Measurements from ENCODE around the gene FADS6. TPM values are rescaled to one million over a fixed set of nuclear protein-coding genes. Genes with fewer than 3 reads are reported as not detected.

Gene FADS6, protein sequence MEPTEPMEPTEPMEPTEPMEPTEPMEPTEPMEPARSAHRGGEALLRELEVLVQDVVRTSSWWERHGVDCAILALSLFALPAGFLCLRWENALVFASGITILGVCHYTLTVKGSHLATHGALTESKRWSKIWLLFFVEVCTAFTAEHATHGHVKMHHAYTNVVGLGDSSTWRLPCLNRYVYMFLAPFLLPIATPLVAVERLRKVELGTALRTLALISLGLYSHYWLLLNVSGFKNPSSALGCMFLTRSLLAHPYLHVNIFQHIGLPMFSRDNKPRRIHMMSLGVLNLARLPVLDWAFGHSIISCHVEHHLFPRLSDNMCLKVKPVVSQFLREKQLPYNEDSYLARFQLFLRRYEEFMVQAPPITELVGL
- total RNA-seq: not detected in 2 replicates

DNA sequence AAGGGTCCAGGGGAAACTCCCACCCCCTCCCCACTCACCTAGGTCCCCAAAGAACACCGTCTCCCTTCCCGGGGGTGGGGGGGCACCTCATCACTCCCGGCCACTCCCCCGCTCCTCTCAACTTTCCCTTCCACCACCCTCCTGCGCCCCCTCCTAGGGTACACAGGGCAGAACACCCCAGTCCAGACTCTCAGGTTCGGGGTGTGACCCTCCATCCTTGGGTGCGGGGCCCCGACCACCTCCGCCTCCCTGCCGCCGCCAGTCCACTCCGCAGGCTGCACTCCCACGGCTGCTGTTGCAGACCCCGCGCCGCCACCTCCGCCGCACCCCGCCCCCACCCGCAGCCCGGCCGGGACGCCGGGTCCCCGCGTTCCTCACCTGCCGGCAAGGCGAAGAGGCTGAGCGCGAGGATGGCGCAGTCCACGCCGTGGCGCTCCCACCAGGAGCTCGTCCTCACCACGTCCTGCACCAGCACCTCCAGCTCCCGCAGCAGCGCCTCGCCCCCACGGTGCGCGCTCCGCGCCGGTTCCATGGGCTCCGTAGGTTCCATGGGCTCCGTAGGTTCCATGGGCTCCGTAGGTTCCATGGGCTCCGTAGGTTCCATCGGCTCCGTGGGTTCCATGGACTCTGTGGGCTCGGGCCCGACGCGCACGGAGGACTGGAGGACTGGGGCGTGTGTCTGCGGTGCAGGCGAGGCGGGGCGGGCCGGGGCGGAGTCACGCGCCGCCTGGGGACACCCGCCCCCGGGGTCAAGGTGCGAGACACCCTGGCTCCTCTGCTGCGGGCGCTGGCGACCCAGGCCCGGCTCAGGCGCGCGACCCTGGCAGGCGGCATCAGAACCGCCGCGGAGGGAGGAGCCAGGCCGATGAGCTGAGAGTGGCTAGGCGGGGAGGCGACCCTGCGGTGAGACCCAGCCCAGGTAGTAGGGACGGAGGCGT, at the start of gene FADS6:
TSS of gene FADS6 (minus strand) at position 660 of the 938 bp plus-strand sequence. CDS start at position 622, 38 bp downstream.

DNA sequence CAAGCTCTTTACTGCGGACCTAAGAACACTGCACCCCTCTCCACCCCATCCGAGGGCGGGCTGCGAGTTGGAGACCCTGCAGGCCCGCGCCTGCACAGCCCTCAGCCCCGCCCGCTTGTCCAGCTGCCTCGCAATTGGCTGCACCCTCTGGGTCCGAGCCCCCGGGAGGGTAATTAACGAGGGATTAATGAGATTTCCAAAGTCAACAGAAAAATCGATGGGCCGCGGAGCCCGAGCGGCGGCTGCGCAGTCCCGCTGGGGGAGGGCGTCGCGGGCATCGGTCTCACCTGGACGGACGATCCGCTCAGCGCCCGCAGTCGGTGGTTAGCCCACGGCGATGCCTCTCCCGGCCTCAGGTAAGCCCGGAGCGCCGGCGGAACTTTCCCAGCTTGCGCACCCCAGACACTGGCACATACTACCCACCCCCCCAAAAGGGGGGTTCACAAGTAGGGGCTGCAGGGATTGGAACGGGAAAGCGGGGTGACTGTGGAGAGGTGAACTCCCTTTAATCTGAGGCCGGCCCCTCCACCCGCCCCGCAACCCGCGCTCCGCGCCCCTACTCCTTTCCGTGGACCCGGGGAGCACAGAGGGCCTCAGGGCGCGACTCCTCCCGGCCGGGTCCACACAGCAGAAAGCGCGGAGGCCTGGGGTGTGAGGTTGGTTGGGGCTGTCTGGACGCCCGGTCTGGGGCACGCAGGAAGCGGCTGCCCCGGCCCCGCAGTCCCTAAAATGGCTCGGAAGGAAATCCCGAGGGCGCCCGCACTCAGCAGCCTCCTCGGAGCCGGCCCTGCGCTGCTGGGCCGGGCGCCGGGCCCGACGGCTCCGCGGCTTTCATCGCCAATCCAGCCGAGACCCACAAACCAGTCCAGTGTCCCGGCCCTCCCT, 42.4 kb upstream of the FADS6 start, which contains the start of gene OTOP3:
TSS of gene OTOP3 (plus strand) at position 314 of the 885 bp plus-strand sequence. CDS start at position 338, 24 bp downstream.

DNA sequence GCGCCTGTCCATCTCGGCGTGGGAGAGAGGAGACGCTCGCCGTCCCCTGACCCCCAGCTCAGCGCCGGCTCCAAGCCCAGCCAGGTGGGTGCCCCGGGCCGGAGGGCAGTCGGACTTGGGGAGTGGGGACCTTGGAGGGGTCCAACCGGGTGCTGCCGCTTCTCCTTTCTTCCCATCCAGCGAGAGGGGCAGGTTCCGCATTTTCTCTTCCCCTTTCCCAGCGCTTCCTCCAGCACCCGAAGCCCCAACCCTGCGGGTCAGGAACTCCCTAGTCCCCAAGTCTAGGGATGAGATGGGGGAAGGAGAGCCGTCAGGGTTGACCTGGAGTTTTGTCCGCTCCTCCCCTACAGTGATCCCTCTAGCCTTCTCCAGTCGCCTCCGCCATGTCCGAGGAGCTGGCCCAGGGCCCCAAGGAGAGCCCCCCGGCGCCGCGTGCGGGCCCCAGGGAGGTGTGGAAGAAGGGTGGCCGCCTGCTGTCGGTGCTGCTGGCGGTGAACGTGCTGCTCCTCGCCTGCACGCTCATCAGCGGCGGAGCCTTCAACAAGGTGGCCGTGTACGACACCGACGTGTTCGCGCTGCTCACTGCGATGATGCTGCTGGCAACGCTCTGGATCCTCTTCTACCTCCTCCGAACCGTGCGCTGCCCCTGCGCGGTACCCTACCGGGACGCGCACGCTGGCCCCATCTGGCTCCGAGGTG, 31.0 kb upstream of the FADS6 start, which contains the start of gene OTOP2:
TSS of gene OTOP2 (plus strand) at position 24 of the 699 bp plus-strand sequence. CDS start at position 384, 360 bp downstream.

DNA sequence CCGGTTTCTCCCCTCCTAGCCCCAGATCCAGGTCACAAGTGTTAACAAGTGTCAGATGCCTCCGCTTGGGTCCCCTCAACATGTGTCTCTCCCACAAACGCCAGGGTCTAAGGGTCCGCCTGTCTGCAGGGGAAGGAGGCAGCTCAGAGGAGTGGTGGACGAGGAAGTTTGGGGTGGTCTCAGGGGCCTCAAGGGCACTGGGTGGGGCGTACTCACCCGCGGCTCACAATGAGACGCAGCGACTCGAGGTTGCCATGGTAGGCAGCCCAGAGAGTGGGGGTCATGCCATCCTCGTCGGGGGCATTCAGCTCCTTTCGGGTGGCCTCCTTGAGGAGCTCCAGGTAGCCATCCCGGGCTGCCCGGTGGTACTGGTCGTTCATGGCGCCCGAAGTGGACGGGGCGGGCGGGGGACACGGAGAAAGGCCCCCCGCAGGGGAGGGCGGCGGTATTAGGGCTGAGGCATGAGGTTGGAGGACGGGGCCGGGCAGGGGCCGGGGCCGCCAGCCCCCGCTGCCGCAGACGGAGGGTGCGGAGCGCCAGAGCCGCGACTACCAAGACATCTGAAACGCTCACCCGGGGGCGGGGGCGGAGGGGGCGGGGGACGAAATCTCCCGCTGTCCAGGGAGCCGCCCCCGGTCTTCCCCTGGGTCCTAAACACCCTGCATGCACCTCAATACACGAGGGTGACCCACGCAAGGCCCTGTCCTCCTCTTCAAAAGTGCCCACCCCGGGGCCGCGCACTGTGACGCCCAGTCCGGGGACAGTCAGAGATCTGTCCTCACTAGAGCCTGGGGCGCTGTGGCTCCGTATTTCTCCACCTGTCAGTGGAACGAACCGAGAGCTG, 29.5 kb upstream of the FADS6 start, which contains the start of gene USH1G:
TSS of gene USH1G (minus strand) at position 562 of the 844 bp plus-strand sequence. CDS start at position 380, 182 bp downstream.

DNA sequence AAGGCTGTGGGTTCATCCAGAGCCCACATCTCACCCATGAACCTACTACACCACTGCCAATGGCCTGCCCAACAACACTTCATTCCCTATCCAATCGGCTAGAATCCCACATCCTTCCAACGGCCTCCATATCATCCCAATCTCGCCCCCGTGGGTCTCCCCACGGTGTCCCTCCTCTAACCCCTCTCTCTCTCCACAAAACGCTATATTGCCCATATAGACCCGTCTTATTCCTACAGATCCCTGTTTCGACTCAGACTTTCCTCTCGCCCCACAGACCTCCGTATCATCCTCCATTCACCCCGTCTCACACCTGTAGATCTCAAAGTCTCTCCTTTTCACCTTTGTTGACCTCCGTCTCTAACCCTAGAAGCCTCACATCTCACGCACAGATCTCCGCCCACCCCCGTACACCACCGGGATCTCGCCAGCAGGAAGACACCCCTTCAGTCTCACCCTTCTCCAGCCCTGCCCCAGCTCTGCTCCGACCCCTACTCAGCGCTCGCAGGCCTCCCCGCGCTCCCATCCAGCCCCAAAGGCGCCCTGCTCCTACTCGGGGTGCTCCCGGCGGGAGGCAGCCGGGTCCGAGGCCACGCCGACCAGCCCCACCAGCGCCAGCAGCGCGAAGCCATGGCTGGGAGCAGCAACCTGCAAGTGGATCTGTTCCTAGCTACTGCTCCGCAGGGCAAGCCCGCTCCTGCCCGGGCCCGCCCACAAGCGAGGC, 21.0 kb downstream of the FADS6 start, which contains the start of gene FDXR:
TSS of gene FDXR (minus strand) at position 682 of the 724 bp plus-strand sequence. CDS start at position 632, 50 bp downstream.

DNA sequence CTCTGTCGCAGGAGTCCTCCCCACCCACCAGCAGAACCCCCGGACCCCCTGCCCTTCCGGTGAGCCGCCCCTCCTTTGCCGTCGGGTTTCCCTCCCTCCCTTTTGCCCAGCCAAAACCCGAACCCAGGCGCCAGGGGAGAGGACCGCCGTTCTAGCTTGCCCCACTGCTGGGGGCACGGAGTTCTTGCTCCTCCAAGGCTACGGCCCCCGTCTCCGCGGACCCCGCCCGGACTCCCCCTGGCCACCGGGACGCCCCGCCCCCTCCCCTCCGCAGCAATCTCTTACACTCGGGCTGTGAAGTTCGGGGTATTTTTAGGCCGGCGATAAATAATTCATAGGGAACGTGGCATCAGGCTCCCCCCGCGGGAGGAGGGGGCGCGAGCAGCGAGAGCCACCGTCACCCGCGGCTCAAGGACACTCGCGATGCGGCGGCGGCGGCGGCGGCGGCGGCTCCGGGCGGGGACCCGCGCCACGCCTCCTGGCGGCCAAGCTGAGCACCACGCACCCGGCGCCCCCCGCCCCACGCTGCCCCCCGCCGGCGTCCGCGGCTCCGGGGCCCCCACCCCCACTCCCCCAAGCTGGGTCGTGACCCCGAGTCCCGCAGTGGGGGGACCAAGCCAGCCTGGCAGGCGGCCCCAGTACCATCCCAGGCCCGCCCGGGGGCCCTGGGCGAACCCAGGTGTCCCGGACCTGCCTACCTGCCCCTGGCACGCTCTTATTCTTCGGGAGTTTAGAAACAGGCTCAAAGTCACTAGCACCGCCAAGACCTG, 33.8 kb downstream of the FADS6 start, which contains the start of gene GRIN2C:
TSS of gene GRIN2C (minus strand) at position 427 of the 770 bp plus-strand sequence. CDS start 4,793 bp downstream, outside the sequence.

Other genes with a start within 250 kb of the FADS6 start
- gene CD300LF, start 180.7 kb downstream of the FADS6 start, total RNA-seq: not detected in 2 replicates
- under 0.01 and 0.20 TPM in 2 replicates for gene RAB37, start 156.4 kb downstream of the FADS6 start, total RNA-seq
- gene NHERF1, start 145.0 kb downstream of the FADS6 start, total RNA-seq: 12.1 and 22.7 TPM in 2 replicates
- 22.4 and 26.4 TPM in 2 replicates for gene NAT9, start 117.3 kb downstream of the FADS6 start, total RNA-seq
- gene GRIN2C, start 33.7 kb downstream of the FADS6 start, total RNA-seq: under 0.01 TPM in 1 of 2 replicates, not detected in the other
- 24.8 and 27.2 TPM in 2 replicates for gene FDXR, start 20.6 kb downstream of the FADS6 start, total RNA-seq
- not detected in 2 replicates for gene USH1G, start 29.6 kb upstream of the FADS6 start, total RNA-seq
- gene OTOP2, start 30.6 kb upstream of the FADS6 start, total RNA-seq: not detected in 2 replicates
- gene OTOP3, start 42.3 kb upstream of the FADS6 start, total RNA-seq: not detected in 2 replicates
- gene HID1, start 79.1 kb upstream of the FADS6 start, total RNA-seq: not detected in 2 replicates
- 15.1 and 15.8 TPM in 2 replicates for gene CDR2L, start 94.0 kb upstream of the FADS6 start, total RNA-seq
- 28.9 and 33.8 TPM in 2 replicates for gene MRPL58, start 119.0 kb upstream of the FADS6 start, total RNA-seq
- 234 and 356 TPM in 2 replicates for gene ATP5PD, start 153.3 kb upstream of the FADS6 start, total RNA-seq
- gene KCTD2, start 153.6 kb upstream of the FADS6 start, total RNA-seq: 14.0 and 16.0 TPM in 2 replicates
- gene SLC16A5, start 194.3 kb upstream of the FADS6 start, total RNA-seq: 6.8 and 8.1 TPM in 2 replicates
- gene ARMC7, start 216.3 kb upstream of the FADS6 start, total RNA-seq: 2.9 and 3.7 TPM in 2 replicates
- 56.7 and 60.6 TPM in 2 replicates for gene NT5C, start 238.1 kb upstream of the FADS6 start, total RNA-seq